Transverse colon (tissue), 4 donors: Measurements from ENCODE around the gene SAMD5. TPM values are rescaled to one million over a fixed set of nuclear protein-coding genes. Genes with fewer than 3 reads are reported as not detected.

Experiments used
- DNase-seq: peaks from one replicate; pipeline ENCODE4 v3.0.0-alpha.2; 2019
- H3K27ac ChIP-seq, 4 donors: fragments of 200-600 bp; sonication (generic); 2 replicates each; pipeline ENCODE4 v1.5.1; 2016 to 2018; ENCODE audit warnings: inconsistent platforms in 4 of 4
- H3K27me3 ChIP-seq: fragments of 200-600 bp; sonication (generic); 2 replicates; pipeline ENCODE4 v1.5.1; 2017; ENCODE audit warnings: inconsistent platforms
- H3K36me3 ChIP-seq, 4 donors: fragments of 200-600 bp; sonication (generic); 2 replicates each; pipeline ENCODE4 v1.5.1; 2017 to 2019; ENCODE audit warnings: inconsistent platforms in 4 of 4
- H3K4me1 ChIP-seq, 4 donors: fragments of 200-600 bp; sonication (generic); 2 replicates each; pipeline ENCODE4 v1.5.1; 2017 to 2020; ENCODE audit warnings: inconsistent platforms in 4 of 4
- H3K4me3 ChIP-seq, 4 donors: fragments of 200-600 bp; sonication (generic); 1 replicate in 1 of 4; 2 replicates in 3 of 4; pipeline versions ENCODE4 v1.5.1 to v1.6.1; 2017 to 2019; ENCODE audit warnings: inconsistent platforms in 4 of 4
- H3K9me3 ChIP-seq, 2 donors: fragments of 200-600 bp; sonication (generic); 2 replicates each; pipeline ENCODE4 v1.5.1; 2017 to 2019; ENCODE audit warnings: inconsistent platforms in 2 of 2
- CTCF ChIP-seq, 5 experiments: fragments of 200-600 bp in 3 of 5; fragments of 450-650 bp in 2 of 5; sonication (generic) in 3 of 5; IDR thresholded peaks; 1 replicate in 2 of 5; 2 replicates in 3 of 5; pipeline ENCODE4 v1.5.1; 2016 to 2017; ENCODE audit warnings: antibody characterized with exemption in 5 of 5, inconsistent platforms in 3 of 5, mild to moderate bottlenecking in 2 of 5, moderate library complexity in 1 of 5
- EP300 ChIP-seq: sonication (generic); formaldehyde crosslinking; IDR thresholded peaks from one replicate; pipeline ENCODE4 v1.6.1; 2017; ENCODE audit warnings: antibody characterized with exemption, low read depth
- POLR2A ChIP-seq: fragments of 450-650 bp; IDR thresholded peaks from one replicate; pipeline ENCODE4 v1.6.1; 2016; ENCODE audit warnings: antibody characterized with exemption, mild to moderate bottlenecking, moderate library complexity
- POLR2AphosphoS5 ChIP-seq, 3 donors: sonication (generic); formaldehyde crosslinking; IDR thresholded peaks; one replicate each; pipeline ENCODE4 v1.6.1; 2016; ENCODE audit warnings: antibody characterized with exemption in 3 of 3
- WGBS, 2 donors: methylation state at CpG; one replicate each; pipeline ENCODE4 v1.1.5; 2018; ENCODE audit warnings: low coverage in 1 of 2; 5-methylcytosine and 5-hydroxymethylcytosine counted together
- in situ Hi-C, 4 donors: fragments of 200-750 bp; cut with MboI; loops; one replicate each; pipeline versions ENCODE4 v1.15.0 to v1.15.1; 2017; ENCODE audit warnings: low sequenced_read_pairs in 3 of 4, low pct_ligation_motif_present in 1 of 4, low pct_unique_long_range_greater_than_20kb in 1 of 4
- intact Hi-C: fragments of 100-400 bp; cut with DNase I; formaldehyde crosslinking; loops from one replicate; pipeline ENCODE4 v1.15.1; 2023; ENCODE audit warnings: low total_unique reads
- total RNA-seq, 4 donors: library from RNA; depleted of rRNA; stranded (reverse); fragments of >200 nt; gene quantifications; one replicate each; pipeline ENCODE4 v1.1.0, GENCODE V29; 2016

Gene SAMD5
- total RNA-seq, 4 donors from 2014 or later = 1.5 to 7.8 (median 3.7) TPM

GRCh38 chr6:147507162-147508041, 1.1 kb upstream of the SAMD5 start:
- peak overlapping the region; percentile 72 to 87 (median 78) for H3K27ac ChIP-seq
- DNase-seq = peak; percentile 18
- peaks cover 25% of the 10 kb centered on the region for H3K27me3 ChIP-seq
- 0 to 2% methylated on average over 2 to 39 of the region's 52 CpGs for WGBS, 2 donors
- no peak for TF ChIP-seq CTCF (IDR thresholded peaks at IDR 0.05)
- TF ChIP-seq POLR2A = no peak
- TF ChIP-seq POLR2AphosphoS5 (IDR thresholded peaks at IDR 0.05) = no peak
- intact Hi-C loops (loop anchor here (10.0 kb wide), 2 partner anchors 747 to 957 kb away; no protein-coding TSS in a partner anchor), in situ Hi-C loops (loop anchor here (10.0 to 25.0 kb wide), 3 partner anchors 657 to 955 kb away; no protein-coding TSS in a partner anchor)
- H3K4me3 ChIP-seq = peak overlapping the region; percentile 32 to 75 (median 64)
- H3K4me1 ChIP-seq = peaks cover 6 to 35% (median 17%) of the 10 kb centered on the region in 4 donors
- no peaks in the 10 kb centered on the region for H3K36me3 ChIP-seq
- no peaks in the 10 kb centered on the region for H3K9me3 ChIP-seq

- TF ChIP-seq POLR2A = no peak
- no peak for TF ChIP-seq CTCF (IDR thresholded peaks at IDR 0.05)
- TF ChIP-seq EP300 = no peak
- no peak for TF ChIP-seq POLR2AphosphoS5 (IDR thresholded peaks at IDR 0.05)
- peak overlapping the region; percentile 72 to 87 (median 78) for H3K27ac ChIP-seq
- WGBS, 2 donors = 2% methylated on average over 51 of the region's 73 CpGs; no CpG with 5 or more reads in 1 of the 2 donors
- H3K4me3 ChIP-seq = peak overlapping the region; percentile 32 to 75 (median 64)
- in situ Hi-C loops = loop anchor here (10.0 to 25.0 kb wide), 3 partner anchors 656 to 953 kb away; no protein-coding TSS in a partner anchor
- H3K4me1 ChIP-seq = peaks cover 6 to 35% (median 17%) of the 10 kb centered on the region in 4 donors
- peak; percentile 15 for DNase-seq
- peaks cover 25% of the 10 kb centered on the region for H3K27me3 ChIP-seq
- intact Hi-C loops = loop anchor here (10.0 kb wide), 2 partner anchors 746 to 956 kb away; no protein-coding TSS in a partner anchor
- H3K36me3 ChIP-seq = no peaks in the 10 kb centered on the region
- no peaks in the 10 kb centered on the region for H3K9me3 ChIP-seq
These were observed 547 bp downstream of the SAMD5 start for GRCh38 chr6:147508866-147509608.

- peak overlapping the region; percentile 30 to 87 (median 64) for H3K27ac ChIP-seq
- DNase-seq = peak; percentile 27
These were observed 1.4 kb downstream of the SAMD5 start for GRCh38 chr6:147509891-147510290.

More at GRCh38 chr6:147509891-147510290, 1.4 kb downstream of the SAMD5 start:
- Histone ChIP-seq H3K4me3 (peak overlapping the region in 3 of 4 donors; percentile 61 to 75 (median 68)), H3K27me3 (peaks cover 22% of the 10 kb centered on the region), H3K9me3 (no peaks in the 10 kb centered on the region), H3K4me1 (peaks cover 6 to 35% (median 17%) of the 10 kb centered on the region in 4 donors), H3K36me3 (no peaks in the 10 kb centered on the region)
- WGBS, 2 donors = 11 to 24% methylated on average over 2 to 7 of the region's 7 CpGs
- intact Hi-C loops (loop anchor here (10.0 kb wide), 2 partner anchors 745 to 955 kb away; no protein-coding TSS in a partner anchor), in situ Hi-C loops (loop anchor here (10.0 to 25.0 kb wide), 3 partner anchors 655 to 952 kb away; no protein-coding TSS in a partner anchor)
- no peak for TF ChIP-seq EP300
- TF ChIP-seq POLR2AphosphoS5 (IDR thresholded peaks at IDR 0.05) = no peak
- no peak for TF ChIP-seq CTCF (IDR thresholded peaks at IDR 0.05)
- TF ChIP-seq POLR2A = no peak
